SKM-1 (cell line): ENCODE results near the gene KCNMA1.
"Not testable (repeated sequence)": the region's sequence is repeated elsewhere in the genome, so short reads cannot be mapped to it uniquely, and the experiment has no call there.

Experiments used
- DNase-seq: peaks from one replicate; lab custom pipeline; 2025; ENCODE audit not compliant: unreplicated experiment; lab: John Stamatoyannopoulos, UW

Gene KCNMA1

DNA sequence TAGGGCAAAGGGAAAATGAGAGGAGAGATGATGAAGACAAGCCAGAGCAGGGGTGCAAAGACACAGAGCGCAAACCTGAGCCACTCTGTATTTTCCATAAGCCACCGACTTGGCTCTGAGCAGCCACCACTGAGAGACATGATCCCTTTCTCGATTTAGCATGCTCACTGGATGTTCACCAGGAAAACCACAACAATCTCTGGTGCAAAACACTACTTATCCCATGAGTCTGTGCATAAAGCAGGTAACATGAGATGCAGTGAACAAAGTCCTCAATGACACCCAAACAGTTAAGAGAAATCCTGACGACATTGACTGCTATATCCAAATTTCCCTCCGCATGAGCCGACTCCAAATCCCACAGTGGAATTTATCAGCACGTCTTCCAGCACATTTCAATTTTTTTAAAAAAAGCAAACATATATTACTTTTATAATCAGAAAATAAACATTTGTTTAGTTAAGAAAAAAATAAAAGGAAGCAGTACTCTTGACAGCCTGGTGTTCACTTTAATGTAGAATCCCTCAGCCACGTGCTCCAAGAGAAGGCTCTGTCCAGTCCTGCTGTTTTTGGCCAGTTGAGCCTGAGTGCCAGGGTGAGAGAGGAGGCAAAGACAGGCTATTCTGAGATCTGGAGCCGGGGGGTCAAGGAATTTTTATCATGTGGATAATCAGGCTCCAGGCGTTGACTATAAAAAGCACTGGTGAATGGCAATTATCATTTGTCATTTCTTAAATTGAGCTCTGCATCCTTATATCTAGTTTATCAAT, 238.4 kb downstream of the KCNMA1 start:
- DNase-seq, result no peak

DNA sequence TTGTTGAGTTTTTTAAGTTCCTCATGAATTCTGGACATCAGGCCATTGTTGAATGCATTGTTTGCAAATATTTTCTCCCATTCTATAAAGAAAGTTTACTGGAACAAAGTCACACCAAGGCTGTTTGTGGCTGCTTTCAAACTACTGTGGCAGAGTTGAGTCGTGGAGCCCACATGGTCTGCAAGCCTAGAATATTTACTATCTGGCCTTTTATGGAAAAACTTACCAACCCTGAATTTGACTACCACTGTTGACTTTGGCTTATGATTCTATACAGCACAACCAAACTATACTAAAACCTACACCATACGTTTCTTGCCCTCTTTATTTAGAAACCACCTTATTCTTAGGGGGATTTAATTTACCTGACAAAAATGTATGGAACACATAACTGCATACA, 239.1 kb downstream of the KCNMA1 start:
- DNase-seq, result no peak

DNA sequence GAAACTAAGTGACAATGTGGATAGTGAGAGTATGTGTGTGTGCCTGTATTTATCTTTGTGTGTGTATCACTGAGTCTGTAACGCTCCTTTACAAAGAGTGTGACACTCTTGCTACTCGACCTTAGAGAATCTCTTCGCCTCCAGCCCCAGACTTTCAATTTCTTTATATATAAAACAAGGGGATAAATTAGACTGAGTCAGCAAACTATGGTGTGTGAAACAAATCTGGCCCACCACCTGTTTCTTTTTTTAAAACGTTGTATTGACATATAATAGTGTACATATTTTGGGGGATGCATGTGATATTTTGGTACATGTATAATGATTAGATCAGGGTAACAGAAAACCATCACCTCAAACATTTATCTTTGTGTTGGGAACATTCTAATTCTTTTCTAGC, 240.5 kb downstream of the KCNMA1 start:
- DNase-seq, result no peak

DNA sequence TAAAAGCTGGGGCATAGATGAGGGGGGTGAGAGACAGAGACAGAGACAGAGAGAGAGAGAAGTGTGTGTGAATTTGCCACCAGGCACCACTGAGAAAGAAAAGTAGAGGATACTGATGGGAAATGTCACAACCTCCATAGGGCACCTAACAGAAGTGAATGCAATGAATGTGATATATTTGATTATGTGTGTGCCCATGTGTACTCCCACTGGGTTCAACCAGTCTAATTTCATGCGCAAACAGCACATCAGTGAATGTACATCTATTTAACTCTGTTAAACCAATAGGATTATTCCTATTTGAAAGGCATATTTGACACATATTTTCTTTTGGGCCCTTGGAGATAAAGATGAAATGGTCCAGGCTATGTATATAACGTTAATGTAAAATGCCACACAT, 241.3 kb downstream of the KCNMA1 start:
- no peak for DNase-seq

DNA sequence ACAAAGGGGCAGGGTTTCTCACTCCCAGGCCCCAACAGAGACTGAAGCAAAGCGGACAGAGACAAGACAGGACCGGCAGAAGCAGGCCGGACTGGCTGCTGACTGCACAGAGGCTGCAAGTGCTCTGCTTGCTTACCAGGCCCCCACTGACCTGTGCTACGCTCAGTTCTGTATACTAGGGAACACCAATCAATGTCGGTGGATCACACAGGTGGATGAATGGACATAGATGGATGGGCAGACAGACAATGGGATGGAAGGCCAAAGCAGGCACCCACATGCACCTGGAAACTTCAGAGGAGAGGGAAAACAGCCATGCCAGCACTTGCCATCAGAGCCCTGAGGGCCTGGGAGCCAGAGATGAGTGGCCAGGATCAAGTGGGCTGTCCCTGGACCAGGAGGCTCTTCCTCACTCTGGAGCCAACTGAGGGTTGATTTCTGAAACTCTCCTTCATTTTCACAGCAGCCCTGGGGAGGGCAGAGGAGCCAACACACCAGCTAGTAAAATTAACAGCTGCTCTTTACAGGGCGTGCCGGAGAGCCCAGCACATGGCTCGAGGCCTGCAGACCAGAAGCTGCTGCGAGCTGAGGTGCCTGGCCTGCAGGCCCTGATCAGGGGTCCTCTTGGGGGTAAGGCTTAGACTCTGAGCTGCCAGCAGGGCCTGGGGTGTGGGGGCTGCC, 243.6 kb downstream of the KCNMA1 start:
- DNase-seq, result no peak

DNA sequence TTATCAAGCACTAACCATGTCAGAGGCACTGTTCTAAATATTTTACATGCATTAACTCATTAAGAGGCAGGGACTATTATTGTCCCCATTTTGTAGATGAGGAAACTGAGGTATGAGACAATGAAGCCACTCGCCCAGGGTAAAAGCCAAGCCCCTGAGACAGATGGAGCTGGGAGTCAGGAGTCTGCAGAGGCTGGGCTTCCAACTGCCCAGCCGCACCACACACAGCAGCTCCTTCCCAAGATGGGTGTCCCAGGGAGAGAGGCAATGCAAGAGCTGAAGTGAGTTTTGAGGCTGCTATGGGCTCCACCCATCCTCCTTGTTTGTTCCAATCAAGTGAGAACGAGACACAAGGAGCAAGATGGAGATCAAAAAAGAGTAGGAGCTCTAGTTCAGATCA, 244.2 kb downstream of the KCNMA1 start:
- no peak for DNase-seq

DNA sequence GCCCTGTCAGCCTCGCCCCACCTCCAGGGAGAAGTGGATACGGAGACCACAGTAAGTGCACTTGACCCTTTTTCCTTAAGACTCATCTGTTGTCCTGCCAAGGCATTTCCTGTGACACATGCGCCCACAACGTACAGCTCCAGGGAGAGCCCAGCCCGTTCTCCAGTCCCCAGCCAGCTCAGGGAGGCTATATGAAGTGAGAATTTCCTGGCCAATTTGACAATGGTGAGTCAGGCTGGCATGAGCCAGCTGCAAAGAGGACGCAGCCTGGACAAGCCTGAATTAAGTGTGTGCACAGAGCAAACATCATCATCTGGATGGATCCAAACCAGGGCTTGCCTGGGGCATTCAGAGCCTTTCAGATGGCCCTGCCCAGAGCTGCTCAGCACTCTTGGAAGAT, 244.8 kb downstream of the KCNMA1 start:
- no peak for DNase-seq

DNA sequence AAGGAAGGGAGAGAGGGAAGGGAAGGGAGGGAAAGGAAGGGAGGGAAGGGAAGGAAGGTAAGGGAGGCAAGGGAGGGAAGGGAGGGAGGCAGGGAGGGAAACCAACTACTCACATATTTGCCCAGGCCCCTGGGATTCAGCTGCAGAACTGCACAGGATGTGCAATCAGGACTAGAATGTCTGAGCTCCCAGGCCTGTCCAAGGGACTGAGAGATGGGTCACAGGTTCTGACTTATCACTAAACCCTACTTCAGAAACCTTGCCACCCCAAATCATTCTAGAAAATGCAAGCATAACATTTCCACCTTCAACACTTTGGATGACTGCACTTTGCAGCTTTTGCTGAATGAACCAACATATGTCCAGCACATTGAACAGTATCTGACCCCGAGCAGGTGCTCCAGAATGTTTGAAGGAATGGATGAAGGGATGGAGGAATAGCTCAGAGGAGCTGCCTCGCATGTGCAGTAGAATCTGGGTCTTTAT, 245.3 kb downstream of the KCNMA1 start:
- no peak for DNase-seq

DNA sequence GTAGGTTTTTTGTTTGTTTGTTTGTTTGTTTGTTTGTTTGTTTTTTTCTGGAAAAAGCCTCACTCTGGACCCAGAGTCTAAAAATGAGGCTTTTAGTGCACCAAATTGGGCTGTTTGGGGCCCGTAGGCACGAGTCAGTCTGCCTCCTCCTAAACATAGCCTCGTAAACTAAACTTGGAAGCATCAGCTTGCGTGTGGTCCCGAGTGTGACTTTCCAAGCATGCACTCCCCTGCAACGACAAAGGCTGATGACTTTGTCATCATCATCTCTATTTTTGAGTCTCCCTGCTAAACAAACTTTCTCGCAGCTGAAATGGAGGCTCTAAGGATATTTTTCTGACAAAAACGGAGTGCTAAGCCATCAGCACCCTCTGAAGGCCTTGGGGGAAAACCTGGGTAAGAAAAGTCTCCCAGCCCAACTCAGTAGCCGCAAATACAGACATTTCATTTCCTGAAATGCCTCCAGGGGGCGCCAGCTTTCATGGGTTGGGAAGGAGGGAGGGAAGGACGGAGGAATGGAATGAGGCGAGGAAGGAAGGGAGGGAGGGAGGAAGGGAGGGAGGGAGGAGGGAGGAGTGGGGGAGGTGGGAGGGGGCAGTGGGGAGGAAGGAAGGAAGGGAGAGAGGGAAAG, 245.9 kb downstream of the KCNMA1 start:
- peak; percentile 17 for DNase-seq

DNA sequence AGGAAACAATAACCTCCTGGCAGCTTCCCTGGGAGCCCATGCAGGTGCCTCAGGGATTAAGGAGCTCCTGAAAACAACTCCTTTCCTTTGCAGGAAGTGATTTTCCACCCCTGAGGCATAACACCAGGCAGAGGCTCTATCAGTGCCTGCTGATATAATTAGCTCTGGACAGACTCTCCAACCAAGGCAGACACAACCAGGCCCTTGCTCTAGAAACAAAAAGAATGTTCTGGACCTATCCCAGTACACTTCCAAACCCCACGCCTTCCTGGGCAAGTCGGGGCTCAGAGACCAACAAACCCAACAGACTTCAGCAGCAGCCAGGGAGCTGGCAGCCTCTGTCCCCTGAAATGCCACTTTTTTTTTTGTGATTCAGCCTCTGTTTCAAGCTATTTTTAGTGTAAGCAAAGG, 247.1 kb downstream of the KCNMA1 start:
- DNase-seq, result no peak

DNA sequence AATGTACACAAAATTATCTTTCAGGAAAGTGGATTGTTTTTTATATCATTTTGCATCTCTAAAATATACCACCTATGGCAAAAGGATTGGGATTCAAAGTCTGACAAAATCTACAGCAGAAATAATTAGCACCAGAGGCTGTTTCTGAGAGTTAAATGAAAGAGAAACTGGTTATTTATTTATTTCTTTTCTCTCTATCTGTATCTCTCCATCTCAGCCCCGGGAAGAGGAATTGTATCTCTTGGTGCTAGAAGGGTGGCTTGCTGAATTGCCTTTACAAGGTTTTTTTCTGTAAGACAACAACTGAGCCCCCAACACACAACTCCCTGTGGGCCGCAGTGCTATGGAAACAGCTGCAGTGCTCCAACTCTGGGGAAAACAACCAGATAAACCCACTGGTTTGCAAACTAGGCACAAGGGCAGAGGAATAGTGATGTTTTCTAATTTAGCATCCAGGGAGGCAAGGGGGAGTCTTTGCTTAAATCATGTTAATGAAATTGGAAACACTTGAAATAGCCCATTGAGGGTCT, 249.0 kb downstream of the KCNMA1 start:
- no peak for DNase-seq

DNA sequence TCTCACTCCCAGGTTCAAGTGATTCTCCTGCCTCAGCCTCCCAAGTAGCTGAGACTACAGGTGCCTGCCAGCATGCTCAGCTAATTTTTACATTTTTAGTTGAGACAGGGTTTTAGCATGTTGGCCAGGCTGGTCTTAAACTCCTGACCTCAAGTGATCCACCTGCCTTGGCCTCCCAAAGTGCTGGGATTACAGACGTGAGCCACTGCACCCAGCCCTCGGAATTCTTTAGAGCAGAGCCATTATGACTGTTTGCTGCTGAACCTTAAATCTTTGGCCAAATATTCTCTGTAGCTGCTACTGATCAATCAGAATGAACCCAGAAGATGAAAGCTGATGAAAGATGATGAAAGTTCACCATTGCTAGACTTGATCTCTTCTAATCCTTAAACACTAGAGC, 249.9 kb downstream of the KCNMA1 start:
- DNase-seq, result not testable (repeated sequence)

DNA sequence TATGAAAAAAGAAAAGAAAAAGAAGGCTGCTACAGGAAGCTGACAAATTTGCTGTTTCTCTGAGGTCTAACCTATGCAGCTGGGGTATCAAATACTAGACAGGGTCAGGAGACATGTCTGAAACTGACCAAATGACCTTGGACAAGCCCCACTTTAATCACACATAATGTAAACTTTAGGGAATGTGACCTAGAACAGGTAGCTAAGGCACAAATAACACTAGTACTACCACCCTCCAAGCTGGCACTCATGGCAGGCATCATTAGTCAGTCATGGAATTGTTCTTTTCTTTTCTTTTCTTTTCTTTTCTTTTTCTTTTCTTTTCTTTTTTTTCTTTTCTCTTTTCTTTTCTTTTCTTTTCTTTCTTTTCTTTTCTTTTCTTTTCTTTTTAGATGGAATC, 250.4 kb downstream of the KCNMA1 start:
- no peak for DNase-seq

DNA sequence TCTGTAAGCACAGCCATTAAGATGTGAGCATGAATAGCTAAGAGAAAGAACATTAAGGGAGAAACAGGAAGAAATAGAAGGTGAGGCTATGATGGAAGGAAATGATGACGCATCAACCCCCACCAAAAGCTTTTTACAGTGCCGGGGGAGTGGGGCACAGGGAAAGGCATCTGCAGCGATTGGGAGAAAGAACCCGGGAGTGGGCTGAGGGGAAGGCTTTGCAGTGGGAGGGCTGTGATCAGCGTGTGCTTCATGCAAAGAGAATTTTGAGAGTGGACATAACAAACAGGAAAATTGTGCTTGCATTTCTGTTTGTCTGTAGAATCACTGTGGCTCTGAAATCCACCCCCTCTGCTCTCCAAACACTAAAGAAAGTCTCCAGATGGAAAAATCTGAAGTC, 250.8 kb downstream of the KCNMA1 start:
- no peak for DNase-seq

DNA sequence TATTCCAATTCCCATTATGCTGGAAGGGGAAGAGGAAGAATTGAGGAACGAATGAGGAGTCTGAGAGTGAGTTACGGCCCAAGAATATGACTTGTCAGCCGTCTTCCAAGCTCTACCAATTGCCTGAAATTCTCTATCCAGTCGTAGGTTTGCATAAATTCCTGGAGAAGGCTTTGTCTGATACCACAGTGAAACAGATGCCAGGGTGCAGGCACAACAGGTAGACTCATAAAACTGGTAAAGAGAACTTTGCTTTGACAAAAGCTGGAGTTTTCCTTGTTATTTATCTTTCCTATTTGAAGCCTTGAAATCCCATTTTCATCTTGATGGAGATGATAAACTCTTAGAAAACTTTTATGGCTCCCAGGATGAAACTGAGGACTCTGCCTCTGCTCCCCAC, 251.2 kb downstream of the KCNMA1 start:
- no peak for DNase-seq

DNA sequence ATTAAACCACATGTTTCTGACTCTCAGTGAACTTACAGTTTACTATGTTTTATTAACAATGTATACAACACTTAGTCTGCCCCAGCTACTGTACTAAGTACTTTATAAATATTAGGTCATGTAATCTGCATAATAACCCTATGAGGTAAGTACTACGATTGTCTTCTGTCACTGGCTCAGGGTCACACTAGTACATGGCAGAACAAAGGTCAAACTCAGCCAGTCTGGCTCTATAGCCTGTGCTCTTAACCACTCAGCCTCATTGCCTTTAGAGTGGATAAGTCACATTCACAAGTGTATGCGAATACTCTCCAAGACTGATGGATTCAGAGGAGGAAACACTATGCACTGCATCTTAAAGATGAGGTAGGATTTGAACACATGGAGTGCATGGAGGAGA, 252.3 kb downstream of the KCNMA1 start:
- no peak for DNase-seq

DNA sequence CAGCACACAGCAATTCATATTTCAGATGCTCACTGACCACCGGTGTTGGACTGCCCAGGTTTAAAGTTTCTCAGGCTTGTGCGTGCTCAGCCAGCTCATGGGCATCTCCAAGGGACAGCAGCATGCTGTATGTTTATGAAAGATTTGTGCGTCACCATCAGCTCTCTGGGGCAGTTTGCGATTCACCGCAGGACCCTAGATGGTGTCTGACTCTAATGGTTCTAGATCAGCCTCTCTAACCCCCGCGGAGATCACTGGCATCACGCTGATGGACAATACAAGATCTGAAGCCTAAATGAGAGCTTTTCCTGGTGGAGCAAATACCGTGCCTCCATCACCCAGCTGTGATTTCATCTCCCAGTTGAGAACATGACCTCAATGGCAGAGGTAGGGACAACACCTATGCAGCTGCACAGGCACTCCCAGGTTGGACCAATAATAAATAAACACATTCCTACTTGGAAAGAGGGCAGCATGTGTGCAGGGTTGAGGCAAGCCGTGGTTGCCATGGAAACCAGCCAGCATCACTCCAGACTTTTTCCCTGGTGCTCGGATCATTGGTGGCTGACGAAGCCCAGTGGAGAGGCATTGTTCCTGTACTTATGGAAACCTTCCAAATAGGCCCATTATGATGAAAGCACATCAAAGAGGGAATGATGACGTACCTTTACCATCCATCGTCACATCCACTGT, 253.6 kb downstream of the KCNMA1 start:
- DNase-seq, result no peak

DNA sequence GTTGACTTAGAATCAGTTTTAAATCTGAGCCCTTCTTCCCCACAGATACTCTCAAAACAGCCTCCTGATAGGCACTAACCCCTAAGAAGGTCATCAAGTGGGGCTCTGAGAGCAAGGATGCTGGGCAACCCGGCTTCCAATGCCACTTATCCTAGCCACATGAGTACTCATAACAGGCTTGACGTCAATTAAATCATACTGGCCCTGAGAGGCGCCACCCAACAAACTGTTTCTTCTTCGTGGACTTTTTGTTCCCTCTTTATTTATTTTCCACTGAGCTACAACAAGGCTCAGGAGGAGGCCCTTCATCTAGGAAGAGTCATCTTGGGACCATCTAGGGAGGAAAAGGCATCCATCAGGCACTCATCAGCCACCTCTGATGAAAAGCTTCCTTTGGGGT, 255.9 kb downstream of the KCNMA1 start:
- no peak for DNase-seq

DNA sequence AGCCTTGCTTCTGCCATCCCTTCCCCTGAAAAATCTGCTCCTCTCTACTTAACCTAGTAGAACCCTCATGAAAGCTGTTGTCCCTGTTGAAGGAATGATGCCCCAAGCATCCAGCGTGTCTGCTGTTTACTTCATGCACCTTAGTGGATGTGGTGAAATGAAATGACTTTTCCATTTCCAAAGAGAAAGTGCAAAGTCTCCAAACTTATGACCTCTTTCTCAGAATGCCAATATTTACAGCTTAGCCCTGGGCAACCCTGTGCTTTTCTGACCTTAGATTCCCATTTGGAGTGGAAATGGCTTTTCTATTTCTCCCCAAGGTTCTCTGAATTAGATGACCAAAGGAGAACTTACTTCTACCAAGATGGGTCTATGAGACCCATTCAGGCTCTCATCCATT, 256.9 kb downstream of the KCNMA1 start:
- DNase-seq, result no peak

DNA sequence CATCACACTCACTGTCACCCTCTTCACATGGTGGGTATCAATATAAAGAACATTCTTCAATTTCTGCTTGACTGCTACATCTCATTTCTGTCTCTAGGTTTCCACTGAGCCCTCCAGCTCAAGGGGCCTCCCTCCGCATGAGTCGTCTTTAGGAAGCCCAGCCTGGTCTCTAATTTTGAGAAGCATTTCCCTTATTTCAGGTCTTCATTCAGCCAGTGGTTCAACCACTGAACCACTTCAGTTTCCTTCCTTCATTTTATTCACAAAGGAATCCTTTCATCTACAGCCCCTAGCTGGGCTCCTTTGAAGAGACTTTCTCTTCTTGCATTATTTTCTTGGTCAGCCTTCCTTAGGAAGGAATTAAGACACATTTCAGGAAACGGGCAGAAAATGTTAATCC, 257.4 kb downstream of the KCNMA1 start:
- no peak for DNase-seq
